Heart left ventricle (tissue), 13 donors: ENCODE data around the gene ACIN1.

Source experiments
- CTCF ChIP-seq, 12 donors: fragments of 200-600 bp; sonication (generic) in 4 of 12; IDR thresholded peaks; one replicate each; pipeline versions ENCODE4 v1.5.0 to v1.8.0; 2018 to 2022; ENCODE audit warnings: antibody characterized with exemption in 12 of 12, mild to moderate bottlenecking in 5 of 12
- POLR2A ChIP-seq, 2 donors: fragments of 450-650 bp; IDR thresholded peaks; one replicate each; pipeline ENCODE4 v1.6.1; 2017; ENCODE audit warnings: antibody characterized with exemption in 2 of 2, mild to moderate bottlenecking in 2 of 2, moderate library complexity in 2 of 2
- donor health status: ischemic (EF 13 %, LVEDD 7.1; RV severe dilation, severe dysfunction).
- donor health status: DM: no; HTN: yes; CAD: no.
- donor health status: DM: no; HTN: no; CAD: no.
- donor health status: ischemic (EF 25% LVEDD 6.9; RV normal size, moderate dysfunction).
- donor health status: ischemic (EF 25% LVEDD 5.7; RV mildly dilated, moderate dysfunction).
- donor health status: ischemic (EF 35%, LVEDD 5.7; RV mildly dilated, moderate dysfunction).
- donor health status: nonischemic (EF 11% LVEDD 7.7; RV severe dilation, severe dysfunction).
- donor health status: DM: yes; HTN: yes; CAD: no.
- donor health status: PGD.
- donor health status: ischemic (EF 29% LVEDD 5.4; RV normal size, mild dysfunction).
- donor health status: nonischemic (EF 23%, LVEDD 6.1; RV moderate dilation, normal function).

- TF ChIP-seq POLR2A (IDR thresholded peaks at IDR 0.05), result no peak
- TF ChIP-seq CTCF (IDR thresholded peaks at IDR 0.05), result no peak
Observed at GRCh38 chr14:23045419-23046357, 49.2 kb downstream of the ACIN1 start.
